ENCODE measurements around the gene CYBC1. TPM values are rescaled to one million over a fixed set of nuclear protein-coding genes. Genes with fewer than 3 reads are reported as not detected.

Gene CYBC1
- total and polyA plus RNA-seq, 9 of the 15 experiments (the other 6 are each of a cell fraction or from before 2014, with no cell fraction given), result 1.3 to 71.8 (median 49.9) TPM

DNA sequence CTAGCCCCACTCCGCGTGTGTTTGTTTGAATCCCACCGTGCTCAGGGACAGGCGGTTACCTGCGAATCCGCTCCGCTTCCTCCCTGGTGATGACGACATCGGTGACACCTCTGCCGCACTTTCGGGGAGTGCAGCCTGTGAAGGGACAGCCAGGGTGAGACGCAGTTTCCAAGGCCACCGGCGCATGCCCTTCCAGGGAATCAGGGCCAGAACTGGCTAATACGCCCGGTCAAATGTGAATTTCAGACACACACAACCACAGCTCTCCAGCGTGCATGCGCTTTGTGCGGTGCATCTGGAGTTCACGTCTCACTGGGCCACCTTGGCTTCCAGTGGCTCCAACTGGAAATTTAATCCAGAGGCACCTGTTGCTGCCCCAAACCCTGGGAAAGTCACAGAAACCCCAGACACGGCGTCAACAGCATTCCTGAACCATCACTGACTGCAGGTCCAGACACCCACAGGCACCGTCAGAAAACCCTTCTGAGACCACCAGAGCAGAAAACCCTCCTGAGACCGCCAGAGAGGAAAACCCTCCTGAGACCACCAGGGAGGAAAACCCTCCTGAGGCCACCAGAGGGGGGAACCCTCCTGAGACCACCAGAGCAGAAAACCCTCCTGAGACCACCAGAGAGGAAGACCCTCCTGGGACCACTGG, 39.0 kb downstream of the CYBC1 start:
- H3K4me1 ChIP-seq (replicated peaks in 1 of 2; ENCODE audit: control insufficient read depth in 2 of 2, insufficient read depth in 2 of 2, low read length in 2 of 2), result peaks cover 0 to 35% of the 10 kb centered on the region in 2 experiments; a peak in 3 of 5 replicates
- H3K9me1 ChIP-seq (ENCODE audit: control insufficient read depth, insufficient read depth, low read length), result peaks cover 5% of the 10 kb centered on the region
- H3K27ac ChIP-seq (ENCODE audit: extremely low read depth, low read depth, low read length), result no peak overlapping the region
- H4K20me1 ChIP-seq (replicated peaks; ENCODE audit: control insufficient read depth, insufficient read depth, low read length), result peaks cover 10% of the 10 kb centered on the region
- H3K27me3 ChIP-seq (ENCODE audit: control insufficient read depth in 2 of 2, insufficient read depth in 2 of 2, low read length in 2 of 2), result no peaks in the 10 kb centered on the region
- in situ Hi-C loops (cut with MboI), result no loop called here
- no peak overlapping the region for H2AFZ ChIP-seq (ENCODE audit: low read depth, low read length)
- H3K4me3 ChIP-seq, result no peak overlapping the region
- H3K9ac ChIP-seq (ENCODE audit: insufficient read depth in 1 of 2, low read depth in 2 of 2, low read length in 2 of 2), result 0 out of 4 replicates have a peak overlapping the region, but pooled peaks of 1 of the 2 experiments have one; percentile 4
- ChIA-PET CTCF (ENCODE audit: low intra/inter-chr PET ratio) (no interaction called here), POLR2A (interaction anchor here (0.6 kb wide), 1 partner anchor 55 kb away, joined by 3 read pairs; no protein-coding TSS in a partner anchor)
- TF ChIP-seq ZNF717 (CRISPR knock-in tag; IDR thresholded peaks at IDR 0.05) (no peak), ETS2 (tag; IDR thresholded peaks at IDR 0.05; ENCODE audit: borderline replicate concordance, poor library complexity, severe bottlenecking) (no peak), POLR2G (IDR thresholded peaks at IDR 0.05; ENCODE audit: low read depth, low read length) (0 out of 2 replicates have a peak, but pooled peaks have one; percentile 21), NR3C1 (CRISPR knock-in tag; IDR thresholded peaks at IDR 0.05) (no peak), NFATC3 (IDR thresholded peaks at IDR 0.05) (no peak), CEBPG (CRISPR knock-in tag; IDR thresholded peaks at IDR 0.05) (no peak), CEBPG (tag; conservative IDR thresholded peaks at IDR 0.05 in 1 of 2, IDR thresholded peaks at IDR 0.05 in 1 of 2) (no peak), BCOR (IDR thresholded peaks at IDR 0.05) (no peak)
- no peak for ATAC-seq
- no peak for FAIRE-seq
- peaks cover 15% of the 10 kb centered on the region; the same call in 2 of the 3 replicates for H3K79me2 ChIP-seq (ENCODE audit: control insufficient read depth, insufficient read depth, low read length)
- no TSS peak for BruUV-seq (replicated peaks)
- no peak for DNase-seq (ENCODE audit: extremely low read depth in 1 of 4, low spot score in 3 of 4)
- 93% methylated on average over 23 of the region's 24 CpGs for WGBS (ENCODE audit: insufficient coverage, low coverage, missing lambda C conversion rate)
- no peak overlapping the region for H3K4me2 ChIP-seq (ENCODE audit: insufficient read depth, low read length)
- H3K9me3 ChIP-seq (replicated peaks; ENCODE audit: control insufficient read depth, insufficient read depth, low read depth, low read length), result no peaks in the 10 kb centered on the region
- H3K36me3 ChIP-seq (ENCODE audit: control insufficient read depth, insufficient read depth, low read length), result peaks cover 17% of the 10 kb centered on the region; the same call in 2 of the 3 replicates
- intact Hi-C loops (cut with micrococcal nuclease), result loop anchor here (10.0 kb wide), 1 partner anchor 143 kb away; no protein-coding TSS in a partner anchor

Measured in K562 (cell line).